Tibial nerve (tissue), 4 donors: ENCODE results near the gene DCXR.

ENCODE experiments used
- CTCF ChIP-seq, 5 experiments: fragments of 200-600 bp in 3 of 5; fragments of 450-650 bp in 2 of 5; sonication (generic) in 3 of 5; IDR thresholded peaks; one replicate each; pipeline ENCODE4 v1.5.1; 2016 to 2019; ENCODE audit warnings: antibody characterized with exemption in 5 of 5, mild to moderate bottlenecking in 3 of 5, moderate library complexity in 2 of 5
- EP300 ChIP-seq, 2 donors: sonication (generic); formaldehyde crosslinking; IDR thresholded peaks; one replicate each; pipeline ENCODE4 v1.6.1; 2017; ENCODE audit warnings: antibody characterized with exemption in 2 of 2, mild to moderate bottlenecking in 1 of 2
- POLR2A ChIP-seq, 2 donors: fragments of 450-650 bp; IDR thresholded peaks; one replicate each; pipeline ENCODE4 v1.6.1; 2017; ENCODE audit warnings: antibody characterized with exemption in 2 of 2, mild to moderate bottlenecking in 2 of 2, moderate library complexity in 2 of 2

- TF ChIP-seq CTCF (IDR thresholded peaks at IDR 0.05) (no peak), POLR2A (IDR thresholded peaks at IDR 0.05) (no peak), EP300 (IDR thresholded peaks at IDR 0.05) (no peak)
Measured at GRCh38 chr17:82035956-82036633, 1.4 kb downstream of the DCXR start.
